HL-60 (cell line): ENCODE results near the gene GRAMD2A.

Experiments used
- GABPA ChIP-seq: IDR thresholded peaks from 2 replicates; pipeline ENCODE4 v1.6.1; 2012; ENCODE audit warnings: low read depth
- POLR2AphosphoS5 ChIP-seq: IDR thresholded peaks from 2 replicates; pipeline ENCODE4 v1.6.1; 2012; ENCODE audit warnings: low read depth
- REST ChIP-seq: IDR thresholded peaks from 2 replicates; pipeline ENCODE4 v1.6.1; 2012; ENCODE audit warnings: low read depth; ENCODE audit not compliant: insufficient replicate concordance
- TF ChIP-seq, protein P1 (sequence below): IDR thresholded peaks from one replicate; pipeline ENCODE4 v1.5.1; 2011; ENCODE audit warnings: low read length, control low read depth, inconsistent platforms; ENCODE audit not compliant: insufficient read depth

- TF ChIP-seq, protein P1, sequence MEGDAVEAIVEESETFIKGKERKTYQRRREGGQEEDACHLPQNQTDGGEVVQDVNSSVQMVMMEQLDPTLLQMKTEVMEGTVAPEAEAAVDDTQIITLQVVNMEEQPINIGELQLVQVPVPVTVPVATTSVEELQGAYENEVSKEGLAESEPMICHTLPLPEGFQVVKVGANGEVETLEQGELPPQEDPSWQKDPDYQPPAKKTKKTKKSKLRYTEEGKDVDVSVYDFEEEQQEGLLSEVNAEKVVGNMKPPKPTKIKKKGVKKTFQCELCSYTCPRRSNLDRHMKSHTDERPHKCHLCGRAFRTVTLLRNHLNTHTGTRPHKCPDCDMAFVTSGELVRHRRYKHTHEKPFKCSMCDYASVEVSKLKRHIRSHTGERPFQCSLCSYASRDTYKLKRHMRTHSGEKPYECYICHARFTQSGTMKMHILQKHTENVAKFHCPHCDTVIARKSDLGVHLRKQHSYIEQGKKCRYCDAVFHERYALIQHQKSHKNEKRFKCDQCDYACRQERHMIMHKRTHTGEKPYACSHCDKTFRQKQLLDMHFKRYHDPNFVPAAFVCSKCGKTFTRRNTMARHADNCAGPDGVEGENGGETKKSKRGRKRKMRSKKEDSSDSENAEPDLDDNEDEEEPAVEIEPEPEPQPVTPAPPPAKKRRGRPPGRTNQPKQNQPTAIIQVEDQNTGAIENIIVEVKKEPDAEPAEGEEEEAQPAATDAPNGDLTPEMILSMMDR: no peak
- TF ChIP-seq POLR2AphosphoS5 (no peak), GABPA (no peak), REST (no peak)
Observed at GRCh38 chr15:72182244-72182643, 15.3 kb downstream of the GRAMD2A start.
